Activated T-helper 2 cell treated with anti-CD3 and anti-CD28 coated beads, Interferon-gamma antibody, Interleukin-2, Interleukin-4, amounts not matched to agents 10 μg/mL and 5 μg/mL and 100 μg/mL, durations not matched to agents 14 hours and 24 hours and 36 hours (primary cell): ENCODE data around the gene KRTAP9-1. TPM values are rescaled to one million over a fixed set of nuclear protein-coding genes. Genes with fewer than 3 reads are reported as not detected.
"Not testable (repeated sequence)": the region's sequence is repeated elsewhere in the genome, so short reads cannot be mapped to it uniquely, and the experiment has no call there.

Experiments
- DNase-seq: peaks from one replicate; pipeline ENCODE4 v3.0.0; 2021; ENCODE audit warnings: low spot score
- H3K27ac Mint-ChIP-seq: one replicate; pipeline ENCODE4 v1.8.0; 2021; ENCODE audit warnings: mixed read lengths
- H3K27me3 Mint-ChIP-seq: one replicate; pipeline ENCODE4 v1.8.0; 2021; ENCODE audit warnings: low read depth, mixed read lengths
- H3K36me3 Mint-ChIP-seq: one replicate; pipeline ENCODE4 v1.8.0; 2021; ENCODE audit warnings: low read depth, mixed read lengths
- H3K4me1 Mint-ChIP-seq: one replicate; pipeline ENCODE4 v1.8.0; 2021; ENCODE audit warnings: low read depth, mixed read lengths
- H3K4me3 Mint-ChIP-seq: one replicate; pipeline ENCODE4 v1.8.0; 2021; ENCODE audit warnings: low read depth, mild to moderate bottlenecking, moderate library complexity, mixed read lengths
- H3K9me3 Mint-ChIP-seq: one replicate; pipeline ENCODE4 v1.8.0; 2021; ENCODE audit warnings: mixed read lengths
- intact Hi-C: fragments of 100-400 bp; cut with micrococcal nuclease; formaldehyde crosslinking; loops from one replicate; pipeline ENCODE4 v1.15.1; 2023
- total RNA-seq: library from RNA; stranded (reverse); gene quantifications from 2 replicates; pipeline ENCODE4 v1.2.3, GENCODE V29; 2022

Gene KRTAP9-1
- total RNA-seq, 1 donor from 2014 or later = not detected

- Mint-ChIP-seq H3K27me3 (peaks cover 8% of the 10 kb centered on the region), H3K36me3 (no peaks in the 10 kb centered on the region), H3K9me3 (no peaks in the 10 kb centered on the region), H3K4me3 (no peak overlapping the region), H3K4me1 (no peaks in the 10 kb centered on the region), H3K27ac (no peak overlapping the region)
- intact Hi-C loops = no loop called here
- no peak for DNase-seq
Observed at GRCh38 chr17:41196068-41196467, 6.4 kb downstream of the KRTAP9-1 start.

- no peaks in the 10 kb centered on the region for H3K36me3 Mint-ChIP-seq
- peaks cover 8% of the 10 kb centered on the region for H3K27me3 Mint-ChIP-seq
- H3K9me3 Mint-ChIP-seq = no peaks in the 10 kb centered on the region
- no peak overlapping the region for H3K4me3 Mint-ChIP-seq
- H3K27ac Mint-ChIP-seq = no peak overlapping the region
- H3K4me1 Mint-ChIP-seq = no peaks in the 10 kb centered on the region
- no peak for DNase-seq
- intact Hi-C loops = no loop called here
Observed at GRCh38 chr17:41199421-41200078, 9.9 kb downstream of the KRTAP9-1 start.

- DNase-seq = no peak
- intact Hi-C loops = no loop called here
- H3K27ac Mint-ChIP-seq = no peak overlapping the region
- no peak overlapping the region for H3K4me3 Mint-ChIP-seq
- H3K9me3 Mint-ChIP-seq = no peaks in the 10 kb centered on the region
- no peaks in the 10 kb centered on the region for H3K4me1 Mint-ChIP-seq
- H3K27me3 Mint-ChIP-seq = peaks cover 15% of the 10 kb centered on the region
- H3K36me3 Mint-ChIP-seq = no peaks in the 10 kb centered on the region
Observed at GRCh38 chr17:41211845-41212466, 22.3 kb downstream of the KRTAP9-1 start.

- no peak for DNase-seq
- Mint-ChIP-seq H3K4me3 (no peak overlapping the region), H3K4me1 (no peaks in the 10 kb centered on the region), H3K9me3 (no peaks in the 10 kb centered on the region), H3K27ac (no peak overlapping the region), H3K36me3 (no peaks in the 10 kb centered on the region), H3K27me3 (peaks cover 15% of the 10 kb centered on the region)
- intact Hi-C loops = no loop called here
Observed at GRCh38 chr17:41212524-41213169, 23.0 kb downstream of the KRTAP9-1 start.

GRCh38 chr17:41215681-41216080 is 26.0 kb downstream of the KRTAP9-1 start:
- Mint-ChIP-seq H3K9me3 (no peaks in the 10 kb centered on the region), H3K4me3 (no peak overlapping the region), H3K4me1 (no peaks in the 10 kb centered on the region), H3K27ac (no peak overlapping the region), H3K36me3 (no peaks in the 10 kb centered on the region), H3K27me3 (peaks cover 2% of the 10 kb centered on the region)
- DNase-seq = no peak
- intact Hi-C loops = no loop called here

GRCh38 chr17:41223821-41224220 is 34.1 kb downstream of the KRTAP9-1 start:
- no peak for DNase-seq
- H3K27me3 Mint-ChIP-seq = peaks cover 8% of the 10 kb centered on the region
- no peaks in the 10 kb centered on the region for H3K36me3 Mint-ChIP-seq
- intact Hi-C loops = no loop called here
- H3K9me3 Mint-ChIP-seq = no peaks in the 10 kb centered on the region
- H3K4me1 Mint-ChIP-seq = no peaks in the 10 kb centered on the region
- H3K4me3 Mint-ChIP-seq = no peak overlapping the region
- no peak overlapping the region for H3K27ac Mint-ChIP-seq

- no peak for DNase-seq
- Mint-ChIP-seq H3K36me3 (no peaks in the 10 kb centered on the region), H3K27me3 (peaks cover 11% of the 10 kb centered on the region), H3K9me3 (no peaks in the 10 kb centered on the region), H3K4me3 (no peak overlapping the region), H3K4me1 (no peaks in the 10 kb centered on the region), H3K27ac (no peak overlapping the region)
- intact Hi-C loops = no loop called here
Observed at GRCh38 chr17:41226051-41226450, 36.4 kb downstream of the KRTAP9-1 start.

GRCh38 chr17:41226598-41227095 is 37.0 kb downstream of the KRTAP9-1 start, which contains the start of gene KRTAP9-2:
KRTAP9-2 (plus strand) TSS chr17:41226648; CDS start chr17:41226655, 7 bp downstream.
- H3K36me3 Mint-ChIP-seq, DNase-seq, H3K27ac Mint-ChIP-seq, H3K27me3 Mint-ChIP-seq, intact Hi-C loops, H3K4me1 Mint-ChIP-seq, H3K4me3 Mint-ChIP-seq, H3K9me3 Mint-ChIP-seq: not testable (repeated sequence)

- intact Hi-C loops = no loop called here
- Mint-ChIP-seq H3K4me3 (no peak overlapping the region), H3K36me3 (no peaks in the 10 kb centered on the region), H3K27ac (no peak overlapping the region), H3K9me3 (no peaks in the 10 kb centered on the region), H3K27me3 (peaks cover 22% of the 10 kb centered on the region), H3K4me1 (no peaks in the 10 kb centered on the region)
- no peak for DNase-seq
Observed at GRCh38 chr17:41230094-41230493, 40.4 kb downstream of the KRTAP9-1 start.

- H3K9me3 Mint-ChIP-seq = no peaks in the 10 kb centered on the region
- no peaks in the 10 kb centered on the region for H3K36me3 Mint-ChIP-seq
- no peaks in the 10 kb centered on the region for H3K4me1 Mint-ChIP-seq
- H3K27ac Mint-ChIP-seq = no peak overlapping the region
- peaks cover 26% of the 10 kb centered on the region for H3K27me3 Mint-ChIP-seq
- intact Hi-C loops = no loop called here
- DNase-seq = no peak
- no peak overlapping the region for H3K4me3 Mint-ChIP-seq
Observed at GRCh38 chr17:41231731-41232130, 42.0 kb downstream of the KRTAP9-1 start.

GRCh38 chr17:41232399-41233105 is 42.9 kb downstream of the KRTAP9-1 start, which contains the start of gene KRTAP9-3:
KRTAP9-3 (plus strand) TSS chr17:41232449; CDS start chr17:41232502, 53 bp downstream.
- H3K9me3 Mint-ChIP-seq, H3K27ac Mint-ChIP-seq, intact Hi-C loops, H3K36me3 Mint-ChIP-seq, H3K4me1 Mint-ChIP-seq, DNase-seq, H3K4me3 Mint-ChIP-seq: not testable (repeated sequence)
- H3K27me3 Mint-ChIP-seq = peaks cover 26% of the 10 kb centered on the region

- H3K36me3 Mint-ChIP-seq, H3K4me3 Mint-ChIP-seq, H3K9me3 Mint-ChIP-seq, intact Hi-C loops, H3K27ac Mint-ChIP-seq, H3K4me1 Mint-ChIP-seq, DNase-seq: not testable (repeated sequence)
- peaks cover 17% of the 10 kb centered on the region for H3K27me3 Mint-ChIP-seq
Observed at GRCh38 chr17:41237116-41237515, 47.4 kb downstream of the KRTAP9-1 start.
